HEK293 (cell line): ENCODE data around the gene KRCC1.
A peak's percentile ranks its signal among the peaks of the same experiment; 100 is the strongest.

Experiments used
- CTCF ChIA-PET: fragments of 350-600 bp; formaldehyde crosslinking; extraction: SDS; loops from one replicate; lab custom pipeline; 2021; ENCODE audit warnings: antibody characterized with exemption; lab: Yijun Ruan, JAX
- POLR2A ChIA-PET: fragments of 300-600 bp; formaldehyde crosslinking; extraction: SDS; loops from one replicate; lab custom pipeline; 2020; ENCODE audit warnings: antibody characterized with exemption, inconsistent platforms; lab: Yijun Ruan, JAX
- H3K27ac ChIP-seq: fragments of 200-500 bp; sonication (Bioruptor generic); 2 replicates; pipeline ENCODE4 v1.5.1; 2014; ENCODE audit warnings: low read depth, low read length, control low read depth, inconsistent platforms; ENCODE audit errors: extremely low read depth
- H3K36me3 ChIP-seq, 2 experiments: fragments of 200-500 bp in 1 of 2; sonication (Bioruptor generic) in 1 of 2; 1 replicate in 1 of 2; 2 replicates in 1 of 2; pipeline ENCODE4 v1.5.1; 2014 to 2017; ENCODE audit warnings: inconsistent platforms in 2 of 2, low read length in 2 of 2; ENCODE audit not compliant: control insufficient read depth in 2 of 2, insufficient read depth in 1 of 2
- H3K4me1 ChIP-seq: fragments of 200-500 bp; sonication (Bioruptor generic); 2 replicates; pipeline ENCODE4 v1.5.1; 2014; ENCODE audit warnings: mild to moderate bottlenecking, low read length, inconsistent platforms; ENCODE audit not compliant: control insufficient read depth, insufficient read depth
- H3K4me3 ChIP-seq: 2 replicates; pipeline ENCODE4 v1.5.1; 2011; ENCODE audit warnings: low read depth, mild to moderate bottlenecking, control low read depth, low read length, moderate library complexity
- H3K9me3 ChIP-seq: fragments of 200-500 bp; sonication (Bioruptor generic); 2 replicates; pipeline ENCODE4 v1.5.1; 2014; ENCODE audit warnings: low read depth, low read length, inconsistent platforms; ENCODE audit not compliant: control insufficient read depth, insufficient read depth
- EGR2 ChIP-seq: fragments of 450-650 bp; formaldehyde crosslinking; IDR thresholded peaks from 2 replicates; pipeline ENCODE4 v1.5.1; 2016; ENCODE audit warnings: low read depth, missing biosample characterization, missing genetic modification characterization
- GLI2 ChIP-seq: fragments of 450-650 bp; formaldehyde crosslinking; IDR thresholded peaks from 2 replicates; pipeline ENCODE4; 2017; ENCODE audit warnings: missing biosample characterization, missing genetic modification characterization, low read depth, borderline replicate concordance
- IKZF3 ChIP-seq: fragments of 450-650 bp; IDR thresholded peaks from 2 replicates; pipeline ENCODE4 v1.5.0; 2018; ENCODE audit warnings: missing biosample characterization, mild to moderate bottlenecking, missing genetic modification characterization, moderate library complexity
- KLF9 ChIP-seq: fragments of 450-650 bp; formaldehyde crosslinking; IDR thresholded peaks from 2 replicates; pipeline ENCODE4 v1.5.1; 2016; ENCODE audit warnings: missing biosample characterization, missing genetic modification characterization, low read depth
- MYNN ChIP-seq: fragments of 450-650 bp; formaldehyde crosslinking; IDR thresholded peaks from 2 replicates; pipeline ENCODE4 v1.5.1; 2016; ENCODE audit warnings: missing biosample characterization, missing genetic modification characterization, borderline replicate concordance
- MZF1 ChIP-seq: fragments of 450-650 bp; formaldehyde crosslinking; IDR thresholded peaks from 2 replicates; pipeline ENCODE4 v1.5.1; 2017; ENCODE audit warnings: missing biosample characterization, missing genetic modification characterization, borderline replicate concordance
- RBAK ChIP-seq: fragments of 450-650 bp; formaldehyde crosslinking; IDR thresholded peaks from 2 replicates; pipeline ENCODE4 v1.5.1; 2016; ENCODE audit warnings: missing biosample characterization, missing genetic modification characterization
- SP2 ChIP-seq: fragments of 450-650 bp; formaldehyde crosslinking; IDR thresholded peaks from 2 replicates; pipeline ENCODE4 v1.5.1; 2016; ENCODE audit warnings: missing biosample characterization, missing genetic modification characterization
- SP3 ChIP-seq: fragments of 450-650 bp; formaldehyde crosslinking; IDR thresholded peaks from 2 replicates; pipeline ENCODE4 v1.5.1; 2016; ENCODE audit warnings: missing biosample characterization, missing genetic modification characterization
- YY2 ChIP-seq: fragments of 450-650 bp; formaldehyde crosslinking; IDR thresholded peaks from 2 replicates; pipeline ENCODE4 v1.5.1; 2016; ENCODE audit warnings: missing biosample characterization, missing genetic modification characterization
- ZNF133 ChIP-seq: fragments of 450-650 bp; formaldehyde crosslinking; IDR thresholded peaks from 2 replicates; pipeline ENCODE4 v1.5.1; 2016; ENCODE audit warnings: missing biosample characterization, missing genetic modification characterization
- ZNF155 ChIP-seq: fragments of 450-650 bp; formaldehyde crosslinking; IDR thresholded peaks from 2 replicates; pipeline ENCODE4 v1.5.1; 2016; ENCODE audit warnings: missing biosample characterization, missing genetic modification characterization
- ZNF184 ChIP-seq: fragments of 450-650 bp; IDR thresholded peaks from 2 replicates; pipeline ENCODE4 v1.5.1; 2018; ENCODE audit warnings: missing biosample characterization, mild to moderate bottlenecking, missing genetic modification characterization
- ZNF335 ChIP-seq: fragments of 450-650 bp; formaldehyde crosslinking; conservative IDR thresholded peaks from 2 replicates; pipeline ENCODE4 v1.5.1; 2016; ENCODE audit warnings: missing biosample characterization, missing genetic modification characterization
- ZNF366 ChIP-seq: fragments of 450-650 bp; formaldehyde crosslinking; conservative IDR thresholded peaks from 2 replicates; pipeline ENCODE4 v1.5.1; 2016; ENCODE audit warnings: missing biosample characterization, missing genetic modification characterization
- ZNF501 ChIP-seq: fragments of 450-650 bp; formaldehyde crosslinking; IDR thresholded peaks from 2 replicates; pipeline ENCODE4 v1.5.1; 2016; ENCODE audit warnings: missing biosample characterization, missing genetic modification characterization
- ZNF645 ChIP-seq: fragments of 450-650 bp; formaldehyde crosslinking; IDR thresholded peaks from 2 replicates; pipeline ENCODE4; 2016; ENCODE audit warnings: missing biosample characterization, missing genetic modification characterization
- ZNF658 ChIP-seq: fragments of 450-650 bp; formaldehyde crosslinking; IDR thresholded peaks from 2 replicates; pipeline ENCODE4; 2016; ENCODE audit warnings: missing biosample characterization, missing genetic modification characterization
- ZNF660 ChIP-seq: fragments of 450-650 bp; IDR thresholded peaks from 2 replicates; pipeline ENCODE4 v1.5.1; 2018; ENCODE audit warnings: missing biosample characterization, mild to moderate bottlenecking, missing genetic modification characterization
- ZNF701 ChIP-seq: fragments of 450-650 bp; formaldehyde crosslinking; IDR thresholded peaks from 2 replicates; pipeline ENCODE4 v1.5.1; 2016; ENCODE audit warnings: missing biosample characterization, missing genetic modification characterization
- ZNF707 ChIP-seq: fragments of 450-650 bp; formaldehyde crosslinking; IDR thresholded peaks from 2 replicates; pipeline ENCODE4 v1.5.1; 2016; ENCODE audit warnings: missing biosample characterization, missing genetic modification characterization
- ZNF768 ChIP-seq: fragments of 450-650 bp; formaldehyde crosslinking; IDR thresholded peaks from 2 replicates; pipeline ENCODE4 v1.5.1; 2018; ENCODE audit warnings: missing biosample characterization, mild to moderate bottlenecking, missing genetic modification characterization
- ZNF830 ChIP-seq: fragments of 450-650 bp; IDR thresholded peaks from 2 replicates; pipeline ENCODE4 v1.5.0; 2018; ENCODE audit warnings: missing biosample characterization, missing genetic modification characterization, low read depth, mild to moderate bottlenecking, moderate library complexity
- ZSCAN16 ChIP-seq: fragments of 450-650 bp; formaldehyde crosslinking; IDR thresholded peaks from 2 replicates; pipeline ENCODE4 v1.5.1; 2016; ENCODE audit warnings: missing biosample characterization, missing genetic modification characterization
- ZSCAN30 ChIP-seq: fragments of 450-650 bp; IDR thresholded peaks from 2 replicates; pipeline ENCODE4 v1.5.1; 2018; ENCODE audit warnings: missing biosample characterization, mild to moderate bottlenecking, missing genetic modification characterization, moderate library complexity
- ZSCAN4 ChIP-seq: fragments of 450-650 bp; formaldehyde crosslinking; IDR thresholded peaks from 2 replicates; pipeline ENCODE4 v1.5.1; 2017; ENCODE audit warnings: missing biosample characterization, missing genetic modification characterization

KRCC1 gene

GRCh38 chr2:88016086-88016959 is 39.3 kb downstream of the KRCC1 start, which contains the start of gene RNU2-63P (continued):
- TF ChIP-seq ZNF155 (tag by site-specific recombination) (no peak), ZNF366 (tag by site-specific recombination) (peak; percentile 39; the same call in 1 of the 2 replicates), RBAK (tag by site-specific recombination) (no peak), SP2 (tag by site-specific recombination) (peak; percentile 23), SP3 (tag by site-specific recombination) (peak; percentile 87), ZNF335 (tag by site-specific recombination) (peak; percentile 86), EGR2 (peak; percentile 35; the same call in 1 of the 2 replicates)

GRCh38 chr2:88011011-88011410 is 44.6 kb downstream of the KRCC1 start:
- ChIA-PET POLR2A (no interaction called here), CTCF (interaction anchor here (2.3 kb wide), 1 partner anchor 9 kb away, joined by 13 read pairs; no protein-coding TSS in a partner anchor)
- Histone ChIP-seq H3K9me3 (no peaks in the 10 kb centered on the region), H3K27ac (no peak overlapping the region), H3K4me1 (no peaks in the 10 kb centered on the region), H3K36me3 (no peaks in the 10 kb centered on the region), H3K4me3 (no peak overlapping the region)
- no peak for TF ChIP-seq KLF9 (tag by site-specific recombination)
- no peak for TF ChIP-seq ZSCAN30 (tag by site-specific recombination)
- TF ChIP-seq ZNF707 = no peak
- TF ChIP-seq ZSCAN4 (tag by site-specific recombination) = no peak
- TF ChIP-seq MZF1 = no peak
- TF ChIP-seq ZNF701 (tag by site-specific recombination) = no peak
- no peak for TF ChIP-seq IKZF3
- TF ChIP-seq ZNF133 (tag by site-specific recombination) = no peak
- TF ChIP-seq GLI2 (tag by site-specific recombination) = no peak
- TF ChIP-seq ZNF184 = no peak
- no peak for TF ChIP-seq ZNF658 (tag by site-specific recombination)
- TF ChIP-seq YY2 (tag by site-specific recombination) = no peak
- no peak for TF ChIP-seq ZNF660 (tag by site-specific recombination)

GRCh38 chr2:88010136-88010535 is 45.4 kb downstream of the KRCC1 start:
- Histone ChIP-seq H3K9me3 (no peaks in the 10 kb centered on the region), H3K4me1 (no peaks in the 10 kb centered on the region), H3K4me3 (no peak overlapping the region), H3K36me3 (no peaks in the 10 kb centered on the region), H3K27ac (no peak overlapping the region)
- CTCF ChIA-PET = interaction anchor here (0.6 to 1.5 kb wide), 3 partner anchors 8 to 182 kb away, joined by 3 to 6 read pairs (median 3); no protein-coding TSS in a partner anchor
- TF ChIP-seq ZNF645 (no peak), ZNF184 (no peak), ZNF501 (no peak), ZNF768 (tag by site-specific recombination) (no peak), MYNN (tag by site-specific recombination) (no peak), ZSCAN16 (no peak), ZNF830 (tag by site-specific recombination) (no peak)
- POLR2A ChIA-PET = no interaction called here
